GM23248 (cell line): ENCODE measurements around the gene ANKRD9. TPM values are rescaled to one million over a fixed set of nuclear protein-coding genes. Genes with fewer than 3 reads are reported as not detected.

ENCODE experiments used
- DNase-seq: peaks from one replicate; pipeline ENCODE4 v3.0.0-alpha.2; 2015
- H2AFZ ChIP-seq: fragments of 200-600 bp; sonication (generic); 2 replicates; pipeline ENCODE4 v1.6.1; 2016; ENCODE audit warnings: antibody characterized with exemption
- H3F3A ChIP-seq: fragments of 200-600 bp; sonication (generic); 2 replicates; pipeline ENCODE4 v1.6.1; 2016; ENCODE audit warnings: mild to moderate bottlenecking, antibody characterized with exemption, mixed run types; ENCODE audit not compliant: insufficient read depth
- H3K27ac ChIP-seq: fragments of 200-600 bp; sonication (generic); 2 replicates; pipeline ENCODE4 v1.5.1; 2016; ENCODE audit warnings: mild to moderate bottlenecking
- H3K27me3 ChIP-seq: fragments of 200-600 bp; sonication (generic); replicated peaks from 2 replicates; pipeline ENCODE4 v1.6.1; 2016; ENCODE audit warnings: mild to moderate bottlenecking; ENCODE audit not compliant: insufficient read depth
- H3K36me3 ChIP-seq: fragments of 200-600 bp; sonication (generic); 2 replicates; pipeline ENCODE4 v1.6.1; 2016; ENCODE audit warnings: low read depth, mild to moderate bottlenecking
- H3K4me1 ChIP-seq: fragments of 200-600 bp; sonication (generic); 2 replicates; pipeline ENCODE4 v1.6.1; 2016; ENCODE audit warnings: mild to moderate bottlenecking; ENCODE audit not compliant: insufficient read depth
- H3K4me2 ChIP-seq: fragments of 200-600 bp; sonication (generic); one replicate; pipeline ENCODE4 v1.6.1; 2016; ENCODE audit warnings: mild to moderate bottlenecking; ENCODE audit not compliant: unreplicated experiment
- H3K4me3 ChIP-seq: fragments of 200-600 bp; sonication (generic); 2 replicates; pipeline ENCODE4 v1.5.1; 2016; ENCODE audit warnings: mild to moderate bottlenecking
- H3K79me2 ChIP-seq: fragments of 200-600 bp; sonication (generic); 2 replicates; pipeline ENCODE4 v1.6.1; 2016; ENCODE audit warnings: mild to moderate bottlenecking; ENCODE audit not compliant: insufficient read depth
- H3K9ac ChIP-seq: fragments of 200-600 bp; sonication (generic); 2 replicates; pipeline ENCODE4 v1.6.1; 2016; ENCODE audit warnings: mild to moderate bottlenecking
- H3K9me2 ChIP-seq: fragments of 200-600 bp; sonication (generic); 2 replicates; pipeline ENCODE4 v1.6.1; 2016; ENCODE audit warnings: mixed run types, mild to moderate bottlenecking, moderate library complexity; ENCODE audit not compliant: insufficient read depth
- H3K9me3 ChIP-seq: fragments of 200-600 bp; sonication (generic); one replicate; pipeline ENCODE4 v1.6.1; 2017; ENCODE audit warnings: low read depth
- H4K20me1 ChIP-seq: fragments of 200-600 bp; sonication (generic); 2 replicates; pipeline ENCODE4 v1.6.0; 2016; ENCODE audit not compliant: insufficient read depth
- EZH2 ChIP-seq: fragments of 200-600 bp; sonication (generic); IDR thresholded peaks from 2 replicates; pipeline ENCODE4 v1.6.1; 2018; ENCODE audit warnings: antibody characterized with exemption, mild to moderate bottlenecking; ENCODE audit not compliant: insufficient read depth, poor library complexity, severe bottlenecking
- EZH2phosphoT487 ChIP-seq: fragments of 200-600 bp; sonication (generic); IDR thresholded peaks from 2 replicates; pipeline ENCODE4 v1.6.1; 2018; ENCODE audit warnings: antibody characterized with exemption, moderate library complexity, mild to moderate bottlenecking, low read depth; ENCODE audit not compliant: insufficient read depth
- WGBS, 2 experiments: methylation state at CpG; one replicate each; pipeline ENCODE4 v1.1.6; 2015 to 2017; ENCODE audit warnings: low lambda C conversion rate in 2 of 2, low coverage in 1 of 2; ENCODE audit errors: missing lambda C conversion rate in 2 of 2; 5-methylcytosine and 5-hydroxymethylcytosine counted together
- in situ Hi-C: fragments of 300-500 bp; cut with MboI; formaldehyde crosslinking; loops from 2 replicates; pipeline ENCODE4 v1.15.0; 2020
- polyA plus RNA-seq: library from polyadenylated mRNA; unstranded; fragments of >200 nt; fragmentation: Nextera tagmentation; extraction: Ambion mirVana; gene quantifications from 2 replicates; pipeline ENCODE4 v1.2.1, GENCODE V29; 2016
- total RNA-seq: library from RNA; depleted of rRNA; stranded (reverse); fragments of >200 nt; shearing (Covaris generic); gene quantifications from 2 replicates; pipeline ENCODE4 v1.2.3, GENCODE V29; 2014

The ANKRD9 gene
- total and polyA plus RNA-seq, 2 experiments from 2014 or later = 2.3 to 14.9 TPM

DNA sequence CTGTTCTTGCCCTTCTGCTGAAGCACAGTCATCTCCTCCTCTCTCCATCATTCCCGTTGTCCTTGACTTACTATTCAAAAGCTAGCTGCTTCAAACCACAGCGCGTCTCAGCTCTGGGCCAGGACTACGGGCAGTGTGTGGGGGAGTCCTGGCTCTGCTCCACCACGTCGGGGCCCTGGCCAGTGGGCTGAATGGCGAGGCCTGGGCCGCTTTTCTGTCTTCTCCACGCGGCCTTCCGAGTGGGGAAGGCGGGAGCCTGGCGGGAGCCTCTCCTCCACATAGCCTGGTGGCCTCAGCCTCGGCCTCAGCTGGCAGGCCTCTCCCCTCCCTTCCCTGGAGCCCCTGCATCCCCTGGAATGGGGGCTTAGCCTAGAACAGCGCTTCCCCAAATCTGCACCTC, 16.5 kb downstream of the ANKRD9 start:
- WGBS, 2 experiments = 94 to 97% methylated on average over 15 of the region's 15 CpGs
- TF ChIP-seq EZH2 = no peak
- TF ChIP-seq EZH2phosphoT487 = no peak

DNA sequence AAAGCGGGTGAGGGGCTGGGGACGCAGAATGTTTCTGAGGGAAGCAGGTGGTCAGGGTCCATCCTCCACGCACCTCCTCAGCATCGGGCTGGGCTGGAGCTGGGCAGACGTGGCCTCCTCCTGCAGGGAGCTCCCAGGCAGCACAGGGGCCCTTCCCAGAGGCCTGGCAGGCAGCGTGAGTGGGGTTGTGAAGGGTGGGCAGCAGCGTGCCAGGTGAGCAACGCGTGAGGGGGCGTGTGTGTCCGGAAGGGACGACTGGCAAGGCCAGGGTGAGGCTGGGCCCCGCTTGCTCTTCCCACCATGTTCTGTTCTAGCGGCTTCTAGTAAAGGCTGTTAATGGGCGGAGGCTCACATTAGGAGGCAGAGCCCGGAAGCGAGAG, 17.1 kb downstream of the ANKRD9 start:
- Histone ChIP-seq H3K9me2 (no peaks in the 10 kb centered on the region), H3F3A (no peaks in the 10 kb centered on the region), H3K27ac (no peak overlapping the region), H3K27me3 (no peaks in the 10 kb centered on the region), H3K9me3 (no peaks in the 10 kb centered on the region), H3K9ac (no peak overlapping the region), H2AFZ (no peak overlapping the region), H3K79me2 (no peaks in the 10 kb centered on the region), H4K20me1 (no peaks in the 10 kb centered on the region), H3K4me2 (no peak overlapping the region), H3K4me3 (no peak overlapping the region), H3K4me1 (no peaks in the 10 kb centered on the region), H3K36me3 (no peaks in the 10 kb centered on the region)
- WGBS, 2 experiments = 90 to 93% methylated on average over 17 of the region's 17 CpGs
- no peak for DNase-seq
- in situ Hi-C loops = no loop called here
- TF ChIP-seq EZH2 = no peak
- no peak for TF ChIP-seq EZH2phosphoT487

More for the DNA sequence above, 16.5 kb downstream of the ANKRD9 start:
- no peaks in the 10 kb centered on the region for H3K4me1 ChIP-seq
- no peaks in the 10 kb centered on the region for H3K79me2 ChIP-seq
- H3K9ac ChIP-seq = no peak overlapping the region
- in situ Hi-C loops = no loop called here
- no peak overlapping the region for H3K27ac ChIP-seq
- no peak overlapping the region for H2AFZ ChIP-seq
- no peaks in the 10 kb centered on the region for H3K36me3 ChIP-seq
- no peak overlapping the region for H3K4me2 ChIP-seq
- H3K4me3 ChIP-seq = no peak overlapping the region
- no peaks in the 10 kb centered on the region for H4K20me1 ChIP-seq
- H3K9me3 ChIP-seq = no peaks in the 10 kb centered on the region
- no peaks in the 10 kb centered on the region for H3K9me2 ChIP-seq
- DNase-seq = no peak
- no peaks in the 10 kb centered on the region for H3K27me3 ChIP-seq
- no peaks in the 10 kb centered on the region for H3F3A ChIP-seq

DNA sequence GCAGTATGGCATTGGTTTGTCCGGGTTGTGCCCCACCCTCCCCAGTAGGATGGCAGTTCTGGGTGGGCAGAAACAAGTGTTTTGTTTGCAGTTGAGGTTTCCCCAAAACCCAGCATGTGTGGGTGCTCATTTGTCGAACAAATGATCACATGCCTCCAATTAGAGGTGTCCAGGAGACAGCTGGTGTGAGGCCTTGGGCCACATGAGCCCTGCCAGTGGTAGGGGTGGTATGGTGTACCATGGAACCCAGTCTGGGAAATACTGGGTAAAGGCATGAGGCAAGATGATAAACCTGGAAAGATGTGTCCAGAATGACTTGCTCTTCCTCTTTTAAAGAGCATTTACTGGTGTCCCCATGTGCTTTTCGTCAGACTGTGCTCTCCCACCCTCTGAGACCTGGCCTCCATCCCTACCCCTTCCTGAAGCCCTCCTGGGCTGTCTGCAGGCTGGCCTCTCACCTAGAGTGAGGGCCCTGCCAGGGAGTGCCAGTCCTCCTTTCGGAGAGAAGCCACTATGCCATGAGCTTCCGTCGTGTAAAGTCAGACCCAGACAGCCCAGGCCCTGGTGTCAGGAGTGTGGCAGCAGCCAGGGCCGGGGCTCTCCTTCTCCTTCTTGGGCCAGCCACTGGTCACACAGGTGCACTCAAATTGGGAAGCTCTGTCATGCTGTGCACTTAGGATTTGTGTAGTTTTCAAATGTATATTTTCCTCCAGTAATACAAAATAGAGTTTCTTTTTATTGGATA, 17.6 kb downstream of the ANKRD9 start:
- Histone ChIP-seq H3K9ac (no peak overlapping the region), H3K27ac (no peak overlapping the region), H3K9me2 (no peaks in the 10 kb centered on the region), H3K4me3 (no peak overlapping the region), H3K36me3 (no peaks in the 10 kb centered on the region), H3K27me3 (no peaks in the 10 kb centered on the region), H3K4me1 (no peaks in the 10 kb centered on the region), H3K9me3 (no peaks in the 10 kb centered on the region), H4K20me1 (no peaks in the 10 kb centered on the region), H3F3A (no peaks in the 10 kb centered on the region), H2AFZ (no peak overlapping the region), H3K4me2 (no peak overlapping the region), H3K79me2 (no peaks in the 10 kb centered on the region)
- no peak for DNase-seq
- 91 to 95% methylated on average over 7 of the region's 7 CpGs for WGBS, 2 experiments
- TF ChIP-seq EZH2 (no peak), EZH2phosphoT487 (no peak)
- in situ Hi-C loops = no loop called here

DNA sequence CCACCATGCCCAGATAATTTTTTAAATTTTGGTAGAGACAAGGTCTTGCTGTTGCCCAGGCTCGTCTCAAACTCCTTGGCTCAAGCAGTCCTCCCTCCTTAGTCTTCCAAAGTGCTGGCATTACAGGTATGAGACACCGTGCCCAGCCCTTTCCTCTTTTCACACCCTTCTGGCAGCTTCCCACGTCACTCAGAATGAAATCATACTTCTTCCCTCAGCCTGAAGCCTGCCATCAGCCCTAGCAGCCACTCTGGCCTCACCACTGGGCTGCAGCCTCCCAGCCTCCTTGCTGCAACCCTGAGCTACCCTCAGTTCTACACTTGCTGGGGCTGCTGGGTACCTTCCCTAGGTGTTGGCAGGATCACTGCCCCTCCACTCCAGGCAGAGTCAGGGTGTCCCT, 18.2 kb downstream of the ANKRD9 start:
- Histone ChIP-seq H3F3A (no peaks in the 10 kb centered on the region), H3K9me3 (no peaks in the 10 kb centered on the region), H3K36me3 (no peaks in the 10 kb centered on the region), H3K79me2 (no peaks in the 10 kb centered on the region), H2AFZ (no peak overlapping the region), H3K27me3 (no peaks in the 10 kb centered on the region), H4K20me1 (no peaks in the 10 kb centered on the region), H3K9ac (no peak overlapping the region), H3K27ac (no peak overlapping the region), H3K4me1 (no peaks in the 10 kb centered on the region), H3K4me2 (no peak overlapping the region), H3K9me2 (no peaks in the 10 kb centered on the region), H3K4me3 (no peak overlapping the region)
- no peak for DNase-seq
- 69 to 86% methylated on average over 3 of the region's 3 CpGs for WGBS, 2 experiments
- in situ Hi-C loops = no loop called here
- TF ChIP-seq EZH2 = no peak
- no peak for TF ChIP-seq EZH2phosphoT487
